Measurements from ENCODE around the gene OR5C1. TPM values are rescaled to one million over a fixed set of nuclear protein-coding genes. Genes with fewer than 3 reads are reported as not detected.

OR5C1 gene
- total RNA-seq, 2 donors from 2014 or later, result not detected

DNA sequence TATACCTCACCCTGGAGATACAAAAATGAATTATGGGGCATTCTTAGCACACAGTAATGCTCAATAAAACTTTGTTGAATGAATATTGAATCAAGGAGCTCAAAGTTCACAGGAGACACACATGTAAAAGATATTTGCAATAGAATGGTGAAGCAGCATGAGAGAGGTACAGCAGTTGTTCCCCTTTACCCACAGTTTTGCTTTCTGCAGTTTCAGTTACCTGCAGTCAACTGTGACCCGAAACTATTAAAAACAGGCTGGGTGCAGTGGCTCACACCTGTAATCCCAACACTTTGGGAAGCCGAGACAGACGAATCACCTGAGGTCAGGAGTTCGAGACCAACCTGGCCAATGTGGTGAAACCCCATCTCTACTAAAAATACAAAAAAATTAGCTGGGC is 2.4 kb upstream of the OR5C1 start:
- no peak overlapping the region for H3K4me3 ChIP-seq
- no peaks in the 10 kb centered on the region for H3K36me3 ChIP-seq
- DNase-seq (ENCODE audit: low spot score), result no peak
- 98% methylated on average over 4 of the region's 4 CpGs for WGBS
- no peaks in the 10 kb centered on the region for H3K4me1 ChIP-seq (replicated peaks)
- H3K9me3 ChIP-seq, result no peaks in the 10 kb centered on the region
- no peak overlapping the region for H3K27ac ChIP-seq
- no peak for TF ChIP-seq POLR2AphosphoS5 (IDR thresholded peaks at IDR 0.05)
- no peak for TF ChIP-seq CTCF (IDR thresholded peaks at IDR 0.05)
- TF ChIP-seq POLR2A (IDR thresholded peaks at IDR 0.05), result no peak
- intact Hi-C loops (cut with DNase I), result no loop called here
- no peaks in the 10 kb centered on the region for H3K27me3 ChIP-seq (replicated peaks; ENCODE audit: insufficient read depth)

- Histone ChIP-seq H3K4me1 (replicated peaks) (no peaks in the 10 kb centered on the region), H3K27ac (no peak overlapping the region), H3K27me3 (replicated peaks; ENCODE audit: insufficient read depth) (no peaks in the 10 kb centered on the region), H3K9me3 (no peaks in the 10 kb centered on the region), H3K36me3 (no peaks in the 10 kb centered on the region), H3K4me3 (no peak overlapping the region)
- TF ChIP-seq POLR2A (IDR thresholded peaks at IDR 0.05) (no peak), POLR2AphosphoS5 (IDR thresholded peaks at IDR 0.05) (no peak), CTCF (IDR thresholded peaks at IDR 0.05) (no peak)
- intact Hi-C loops (cut with DNase I), result no loop called here
- 96% methylated on average over 28 of the region's 28 CpGs for WGBS
- no peak for DNase-seq (ENCODE audit: low spot score)
Observed at GRCh38 chr9:122789256-122790046, 718 bp downstream of the OR5C1 start.

DNA sequence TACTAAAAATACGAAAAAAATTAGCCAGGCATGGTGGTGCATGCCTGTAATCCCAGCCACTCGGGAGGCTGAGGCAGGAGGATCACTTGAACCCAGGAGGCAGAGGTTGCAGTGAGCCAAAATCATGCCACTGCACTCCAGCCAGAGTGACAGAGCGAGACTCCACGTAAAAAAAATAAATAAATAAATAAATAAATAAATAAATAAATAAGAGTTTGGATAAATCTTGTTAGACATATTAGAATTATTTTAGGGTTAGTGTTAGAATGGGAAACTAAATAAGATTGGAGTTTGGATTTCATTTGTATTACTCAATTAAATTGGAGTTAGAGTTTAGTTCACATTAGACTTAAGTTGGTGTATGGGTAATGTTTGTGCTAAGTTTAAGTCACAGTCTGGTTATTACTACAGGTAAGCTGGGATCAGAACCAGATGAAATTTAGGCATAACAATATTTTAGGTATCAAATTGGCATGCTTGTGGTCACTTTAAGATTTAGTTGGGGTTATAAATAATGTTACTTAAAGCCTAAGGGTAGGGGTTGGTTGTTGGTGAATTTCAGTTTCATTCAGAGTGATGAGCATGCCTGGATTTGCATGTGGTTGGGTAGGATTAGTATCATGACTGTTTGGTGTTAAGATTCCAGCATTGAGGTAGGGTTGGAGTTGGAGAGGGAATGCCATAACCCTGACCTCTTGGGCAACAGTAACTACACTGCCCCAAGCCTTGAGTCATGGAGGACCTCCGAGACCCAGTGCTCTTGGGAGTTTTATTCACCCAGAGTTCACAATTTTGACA is 3.3 kb downstream of the OR5C1 start:
- H3K27ac ChIP-seq, result no peak overlapping the region
- DNase-seq (ENCODE audit: low spot score), result no peak
- H3K4me1 ChIP-seq (replicated peaks), result no peaks in the 10 kb centered on the region
- no peaks in the 10 kb centered on the region for H3K36me3 ChIP-seq
- H3K9me3 ChIP-seq, result no peaks in the 10 kb centered on the region
- 92% methylated on average over 5 of the region's 5 CpGs for WGBS
- intact Hi-C loops (cut with DNase I), result no loop called here
- TF ChIP-seq POLR2A (IDR thresholded peaks at IDR 0.05), result no peak
- H3K27me3 ChIP-seq (replicated peaks; ENCODE audit: insufficient read depth), result no peaks in the 10 kb centered on the region
- H3K4me3 ChIP-seq, result no peak overlapping the region

- H3K27me3 ChIP-seq (replicated peaks; ENCODE audit: insufficient read depth), result no peaks in the 10 kb centered on the region
- intact Hi-C loops (cut with DNase I), result no loop called here
- no peak overlapping the region for H3K27ac ChIP-seq
- H3K4me1 ChIP-seq (replicated peaks), result no peaks in the 10 kb centered on the region
- no peak for DNase-seq (ENCODE audit: low spot score)
- TF ChIP-seq POLR2A (IDR thresholded peaks at IDR 0.05) (no peak), CTCF (IDR thresholded peaks at IDR 0.05) (no peak)
- H3K4me3 ChIP-seq, result no peak overlapping the region
- no peaks in the 10 kb centered on the region for H3K36me3 ChIP-seq
- WGBS, result 82% methylated on average over 6 of the region's 6 CpGs
- no peaks in the 10 kb centered on the region for H3K9me3 ChIP-seq
Observed at GRCh38 chr9:122797316-122798063, 8.8 kb downstream of the OR5C1 start.

Measured in prostate gland (tissue), 2 donors.